Keratinocyte (primary cell): ENCODE results near the gene PRR14L. TPM values are rescaled to one million over a fixed set of nuclear protein-coding genes. Genes with fewer than 3 reads are reported as not detected.

Experiments used
- DNase-seq: peaks from one replicate; pipeline ENCODE4 v3.0.0-alpha.2; 2011; ENCODE audit warnings: low read depth, missing footprints, low spot score
- FAIRE-seq: peaks from 2 replicates; lab custom pipeline; 2011; peaks lifted over from hg19 to GRCh38; lab: Jason Lieb, UNC
- H2AFZ ChIP-seq: 2 replicates; pipeline ENCODE4 v1.6.0; 2012; ENCODE audit warnings: low read length, control low read depth, inconsistent platforms; ENCODE audit not compliant: control insufficient read depth
- H3K27ac ChIP-seq: 2 replicates; pipeline ENCODE4 v1.5.1; 2011; ENCODE audit warnings: low read length; ENCODE audit not compliant: control insufficient read depth, insufficient read depth
- H3K27me3 ChIP-seq: 3 replicates; pipeline ENCODE4 v1.6.0; 2011; ENCODE audit warnings: low read length; ENCODE audit not compliant: control insufficient read depth, insufficient read depth; ENCODE audit errors: extremely low read depth
- H3K36me3 ChIP-seq, 2 experiments: 2 replicates in 1 of 2; 3 replicates in 1 of 2; pipeline ENCODE4 v1.5.1; 2011; ENCODE audit warnings: low read length in 2 of 2, mild to moderate bottlenecking in 1 of 2; ENCODE audit not compliant: control insufficient read depth in 2 of 2, insufficient read depth in 2 of 2; ENCODE audit errors: extremely low read depth in 1 of 2
- H3K4me1 ChIP-seq: 3 replicates; pipeline ENCODE4 v1.5.1; 2011; ENCODE audit warnings: low read length; ENCODE audit not compliant: control insufficient read depth, insufficient read depth; ENCODE audit errors: extremely low read depth
- H3K4me2 ChIP-seq: 3 replicates; pipeline ENCODE4 v1.6.0; 2011; ENCODE audit warnings: low read depth, low read length; ENCODE audit not compliant: control insufficient read depth, insufficient read depth; ENCODE audit errors: extremely low read depth
- H3K4me3 ChIP-seq, 3 experiments: fragments of 200-600 bp in 1 of 3; sonication (generic) in 1 of 3; 2 replicates in 2 of 3; 3 replicates in 1 of 3; pipeline ENCODE4 v1.5.1; 2011 to 2016; ENCODE audit warnings: low read length in 3 of 3, mild to moderate bottlenecking in 3 of 3, control low read depth in 2 of 3, inconsistent platforms in 1 of 3, low read depth in 1 of 3, mixed read lengths in 1 of 3, mixed run types in 1 of 3, moderate library complexity in 1 of 3; ENCODE audit not compliant: control insufficient read depth in 2 of 3, insufficient read depth in 2 of 3; ENCODE audit errors: extremely low read depth in 1 of 3
- H3K79me2 ChIP-seq: 2 replicates; pipeline ENCODE4 v1.6.0; 2012; ENCODE audit warnings: low read length; ENCODE audit not compliant: control insufficient read depth, insufficient read depth
- H3K9ac ChIP-seq: 3 replicates; pipeline ENCODE4 v1.6.0; 2011; ENCODE audit warnings: low read length; ENCODE audit not compliant: control insufficient read depth, insufficient read depth; ENCODE audit errors: extremely low read depth
- H3K9me1 ChIP-seq: 3 replicates; pipeline ENCODE4 v1.6.0; 2011; ENCODE audit warnings: low read length; ENCODE audit not compliant: control insufficient read depth, insufficient read depth; ENCODE audit errors: extremely low read depth
- H3K9me3 ChIP-seq: 2 replicates; pipeline ENCODE4 v1.5.1; 2012; ENCODE audit warnings: low read depth, low read length; ENCODE audit not compliant: control insufficient read depth
- H4K20me1 ChIP-seq: 3 replicates; pipeline ENCODE4 v1.6.0; 2011; ENCODE audit warnings: low read length; ENCODE audit not compliant: control insufficient read depth, insufficient read depth; ENCODE audit errors: extremely low read depth
- CTCF ChIP-seq, 3 experiments: IDR thresholded peaks in 1 of 3; conservative IDR thresholded peaks in 1 of 3; optimal IDR thresholded peaks in 1 of 3; 2 replicates in 2 of 3; 3 replicates in 1 of 3; pipeline versions ENCODE3 to v1.5.1; 2011; ENCODE audit warnings: low read length in 3 of 3, mild to moderate bottlenecking in 3 of 3, moderate library complexity in 2 of 3, control low read depth in 1 of 3, inconsistent platforms in 1 of 3; ENCODE audit not compliant: insufficient read depth in 2 of 3; ENCODE audit errors: extremely low read depth in 1 of 3
- EZH2 ChIP-seq: IDR thresholded peaks from one replicate; pipeline ENCODE4 v1.6.1; 2012; ENCODE audit warnings: inconsistent platforms, mild to moderate bottlenecking, low read length, moderate library complexity
- dilution Hi-C: fragments of 300-500 bp; cut with MboI; formaldehyde crosslinking; loops from one replicate; pipeline ENCODE4 v1.7.0; 2020; ENCODE audit warnings: low sequenced_read_pairs; ENCODE audit not compliant: extremely low pct_ligation_motif_present
- polyA plus RNA-seq, 5 experiments: library from polyadenylated mRNA; depleted of rRNA in 3 of 5; stranded (reverse) in 3 of 5; stranded (forward) in 1 of 5; unstranded in 1 of 5; fragments of >200 nt; gene quantifications; 1 replicate in 1 of 5; 2 replicates in 3 of 5; 3 replicates in 1 of 5; pipeline versions ENCODE4 v1.2.1 to v1.2.3, GENCODE V29; 2011 to 2012; ENCODE audit warnings: missing spikeins in 2 of 5, low read depth in 1 of 5, low replicate concordance in 1 of 5

The PRR14L gene
- polyA plus RNA-seq, 1 donor (not counting 4 experiments of a cell fraction or from before 2014, with no cell fraction given): 13.6 TPM

- Histone ChIP-seq H3K27me3 (no peaks in the 10 kb centered on the region), H3K9ac (no peak overlapping the region), H3K4me2 (no peak overlapping the region), H4K20me1 (no peaks in the 10 kb centered on the region), H3K9me3 (no peaks in the 10 kb centered on the region), H3K4me3 (no peak overlapping the region), H3K27ac (no peak overlapping the region), H3K79me2 (no peaks in the 10 kb centered on the region), H2AFZ (no peak overlapping the region), H3K4me1 (no peaks in the 10 kb centered on the region), H3K9me1 (no peaks in the 10 kb centered on the region), H3K36me3 (peaks cover 3 to 16% of the 10 kb centered on the region in 2 experiments)
- dilution Hi-C loops: no loop called here
- TF ChIP-seq EZH2: no peak
- TF ChIP-seq CTCF (optimal IDR thresholded peaks at IDR 0.05 in 1 of 3, IDR thresholded peaks at IDR 0.05 in 1 of 3, conservative IDR thresholded peaks at IDR 0.05 in 1 of 3; ENCODE audit: extremely low read depth in 1 of 3, insufficient read depth in 2 of 3, low read length in 3 of 3): peak in 1 of 3 experiments; percentile 16
- peak; percentile 41 for DNase-seq
- FAIRE-seq: peak; percentile 77
These were observed 57.6 kb downstream of the PRR14L start for GRCh38 chr22:31692186-31692886.

- DNase-seq (no peak), FAIRE-seq (no peak)
- Histone ChIP-seq H3K4me1 (no peaks in the 10 kb centered on the region), H3K9me3 (no peaks in the 10 kb centered on the region), H3K9me1 (no peaks in the 10 kb centered on the region), H3K9ac (no peak overlapping the region), H3K4me2 (no peak overlapping the region), H3K4me3 (no peak overlapping the region), H3K36me3 (peaks cover 7 to 16% of the 10 kb centered on the region in 2 experiments), H3K27me3 (no peaks in the 10 kb centered on the region), H2AFZ (no peak overlapping the region), H4K20me1 (no peaks in the 10 kb centered on the region), H3K79me2 (no peaks in the 10 kb centered on the region), H3K27ac (no peak overlapping the region)
- dilution Hi-C loops: no loop called here
- TF ChIP-seq CTCF (optimal IDR thresholded peaks at IDR 0.05 in 1 of 3, IDR thresholded peaks at IDR 0.05 in 1 of 3, conservative IDR thresholded peaks at IDR 0.05 in 1 of 3; ENCODE audit: extremely low read depth in 1 of 3, insufficient read depth in 2 of 3, low read length in 3 of 3): no peak
- no peak for TF ChIP-seq EZH2
These were observed 58.5 kb downstream of the PRR14L start for GRCh38 chr22:31691408-31691807.
